GM18505 (cell line): ENCODE data around the gene NEU4.
"Not testable (repeated sequence)": the region's sequence is repeated elsewhere in the genome, so short reads cannot be mapped to it uniquely, and the experiment has no call there.

Experiments used
- ATAC-seq: cut with Tn5 transposase; IDR thresholded peaks from one replicate; pipeline ENCODE4 v1.9.1; 2021; ENCODE audit not compliant: unreplicated experiment
- POLR2A ChIP-seq: IDR thresholded peaks from 4 replicates; pipeline ENCODE4 v1.6.1; 2011; ENCODE audit warnings: borderline replicate concordance; ENCODE audit not compliant: insufficient read depth, insufficient read length; ENCODE audit errors: extremely low read depth

NEU4 gene

GRCh38 chr2:241798081-241798630 lies 10.8 kb upstream of the NEU4 start:
- no peak for TF ChIP-seq POLR2A
- ATAC-seq, result no peak

- ATAC-seq, result no peak
- TF ChIP-seq POLR2A, result no peak
Observed at GRCh38 chr2:241798631-241799521, 10.1 kb upstream of the NEU4 start.

- TF ChIP-seq POLR2A, result no peak
- no peak for ATAC-seq
Observed at GRCh38 chr2:241799522-241800197, 9.3 kb upstream of the NEU4 start.

DNA sequence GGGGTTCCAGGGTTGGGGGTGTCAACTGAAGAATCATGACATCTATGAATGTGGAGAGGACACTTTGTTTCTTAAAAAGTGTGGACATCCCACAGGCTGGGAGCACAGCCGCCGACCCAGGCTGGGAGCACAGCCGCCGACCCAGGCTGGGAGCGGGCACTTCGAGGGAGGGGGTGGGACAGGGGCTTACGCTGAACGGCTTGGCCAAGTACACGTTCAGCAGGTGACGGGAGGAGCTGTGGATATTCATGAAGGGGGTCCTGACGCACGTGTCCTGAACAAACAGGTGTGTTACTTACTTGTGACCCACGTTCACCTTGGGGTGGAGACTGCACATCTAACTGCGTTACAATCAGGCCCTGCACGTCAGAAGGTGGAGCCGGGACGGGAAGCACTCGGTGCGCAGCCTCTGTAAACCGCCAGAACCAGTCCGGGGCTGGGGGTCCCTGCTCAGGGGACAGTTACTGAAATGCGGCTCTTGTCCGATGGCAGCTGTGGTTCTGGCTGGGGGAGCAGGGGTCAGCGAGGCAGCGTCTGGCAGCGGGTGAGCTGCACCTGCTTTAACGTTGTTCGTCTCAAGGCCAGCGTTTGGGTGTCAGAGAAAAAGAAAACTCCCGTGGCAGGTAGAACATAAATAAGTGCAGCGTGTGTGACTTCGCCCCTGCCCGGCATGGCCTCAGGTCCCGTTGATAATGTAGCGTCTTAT lies 8.6 kb upstream of the NEU4 start:
- ATAC-seq, result not testable (repeated sequence)

- TF ChIP-seq POLR2A, result no peak
- ATAC-seq, result no peak
Observed at GRCh38 chr2:241801611-241802420, 7.2 kb upstream of the NEU4 start.

GRCh38 chr2:241802421-241803318 lies 6.3 kb upstream of the NEU4 start:
- no peak for ATAC-seq
- TF ChIP-seq POLR2A, result no peak

DNA sequence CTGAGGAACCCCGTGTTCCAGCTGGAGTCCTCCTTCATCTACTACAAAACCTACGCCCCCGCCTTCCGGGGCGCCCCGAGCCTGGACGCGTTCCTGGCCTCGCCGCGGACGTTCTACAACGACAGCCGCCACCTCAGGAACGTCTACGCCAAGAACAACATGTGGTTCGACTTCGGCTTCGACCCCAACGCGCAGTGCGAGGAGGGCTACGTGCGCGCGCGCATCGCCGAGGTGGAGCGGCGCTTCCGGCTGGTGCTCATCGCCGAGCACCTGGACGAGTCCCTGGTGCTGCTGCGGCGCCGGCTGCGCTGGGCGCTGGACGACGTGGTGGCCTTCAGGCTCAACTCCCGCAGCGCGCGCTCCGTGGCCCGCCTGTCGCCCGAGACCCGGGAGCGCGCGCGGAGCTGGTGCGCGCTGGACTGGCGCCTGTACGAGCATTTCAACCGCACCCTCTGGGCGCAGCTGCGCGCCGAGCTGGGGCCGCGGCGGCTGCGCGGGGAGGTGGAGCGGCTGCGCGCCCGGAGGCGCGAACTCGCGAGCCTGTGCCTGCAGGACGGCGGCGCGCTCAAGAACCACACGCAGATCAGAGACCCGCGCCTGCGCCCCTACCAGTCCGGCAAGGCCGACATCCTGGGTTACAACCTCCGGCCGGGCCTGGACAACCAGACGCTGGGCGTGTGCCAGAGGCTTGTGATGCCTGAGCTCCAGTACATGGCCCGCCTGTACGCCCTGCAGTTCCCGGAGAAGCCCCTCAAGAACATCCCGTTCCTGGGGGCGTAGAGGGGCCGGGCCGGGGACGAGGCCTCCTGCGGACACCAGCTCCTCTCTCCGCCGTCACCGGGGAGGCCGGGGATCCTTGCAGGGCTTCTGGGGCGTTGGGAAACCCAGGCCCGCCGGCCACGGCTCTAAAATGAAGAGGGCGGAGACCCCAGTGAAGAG lies 5.3 kb upstream of the NEU4 start:
- ATAC-seq, result no peak
- no peak for TF ChIP-seq POLR2A

DNA sequence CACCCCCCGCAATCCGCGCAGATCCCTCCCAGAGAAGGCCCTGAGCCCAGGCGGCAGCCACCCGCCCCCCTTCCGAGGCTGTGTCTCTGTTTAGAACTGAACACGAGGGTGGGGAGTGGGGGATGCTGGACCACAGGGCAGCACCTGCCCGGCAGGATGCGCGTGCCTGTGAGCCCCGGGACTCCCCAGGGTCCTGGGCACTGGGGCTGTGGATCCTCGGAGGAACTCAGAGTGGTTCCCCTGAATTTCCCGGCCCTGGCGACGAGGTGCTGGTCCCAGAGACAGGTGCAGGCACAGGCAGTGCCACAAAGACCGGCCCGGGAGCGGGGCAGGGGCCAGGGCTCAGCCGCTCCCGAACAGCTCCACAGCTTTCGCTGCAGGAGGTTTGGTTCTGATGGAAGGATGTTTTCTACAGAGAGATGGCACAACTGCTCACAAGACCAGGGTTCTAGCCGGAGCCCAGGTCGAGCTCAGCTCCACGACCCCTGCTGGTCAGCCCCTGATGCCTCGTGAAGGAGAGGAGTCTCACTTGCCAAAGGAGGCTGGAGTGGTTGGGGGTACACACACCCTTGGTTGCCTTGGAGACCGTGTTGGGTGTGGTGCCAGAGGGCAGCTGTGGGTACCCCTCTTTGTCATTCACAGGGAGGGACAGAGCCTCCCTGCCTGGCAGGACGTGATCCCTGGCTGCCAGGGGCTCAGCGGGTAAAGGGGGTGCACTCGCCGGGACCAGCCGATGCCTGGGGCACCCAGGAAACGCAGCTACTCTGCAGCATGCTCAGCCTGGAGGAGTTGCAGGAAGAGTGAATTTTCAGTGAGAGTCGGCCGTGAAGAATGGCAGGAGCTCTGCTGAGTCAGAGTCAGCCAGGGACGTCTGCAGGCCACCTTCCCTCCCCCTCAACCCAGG lies 4.4 kb upstream of the NEU4 start:
- ATAC-seq, result no peak
- no peak for TF ChIP-seq POLR2A

DNA sequence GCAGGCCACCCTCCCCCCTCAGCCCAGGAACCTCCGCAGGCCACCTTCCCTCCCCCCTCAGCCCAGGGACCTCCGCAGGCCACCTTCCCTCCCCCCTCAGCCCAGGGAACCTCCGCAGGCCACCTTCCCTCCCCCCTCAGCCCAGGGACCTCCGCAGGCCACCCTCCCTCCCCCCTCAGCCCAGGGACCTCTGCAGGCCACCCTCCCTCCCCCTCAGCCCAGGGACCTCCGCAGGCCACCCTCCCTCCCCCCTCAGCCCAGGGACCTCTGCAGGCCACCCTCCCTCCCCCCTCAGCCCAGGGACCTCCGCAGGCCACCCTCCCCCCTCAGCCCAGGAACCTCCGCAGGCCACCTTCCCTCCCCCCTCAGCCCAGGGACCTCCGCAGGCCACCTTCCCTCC lies 2.8 kb upstream of the NEU4 start:
- not testable (repeated sequence) for ATAC-seq

DNA sequence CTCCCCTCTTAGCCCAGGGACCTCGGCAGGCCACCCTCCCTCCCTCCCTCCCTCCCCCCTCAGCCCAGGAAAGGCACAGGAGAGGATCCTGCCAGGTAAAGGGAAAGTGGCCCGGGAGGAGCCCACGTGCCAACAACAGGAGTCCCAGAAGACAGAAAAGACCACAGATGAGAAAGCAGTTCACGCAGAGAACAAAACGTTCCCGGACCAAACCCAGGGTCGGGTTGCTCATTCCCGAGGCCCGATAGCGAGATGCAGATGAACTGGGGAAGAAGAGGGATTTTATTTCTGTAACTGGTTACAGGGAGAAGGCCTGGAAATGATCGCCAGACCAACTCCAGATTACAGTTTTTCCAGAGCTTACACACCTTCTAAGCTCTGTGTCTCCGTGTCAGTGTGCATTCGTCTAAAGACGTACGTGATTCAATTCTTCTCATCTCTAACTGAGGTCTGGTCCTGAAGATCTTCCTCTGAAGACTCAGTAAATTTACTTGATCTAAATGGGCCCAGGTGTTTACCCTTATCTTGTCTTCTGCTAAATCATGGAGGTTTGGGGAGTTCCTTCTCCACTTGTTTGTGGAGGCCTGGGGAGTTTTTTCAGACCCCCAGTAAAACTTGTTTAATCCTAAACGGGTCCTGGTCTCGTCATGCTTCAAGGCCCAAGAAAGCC lies 807 bp upstream of the NEU4 start:
- no peak for TF ChIP-seq POLR2A
- ATAC-seq, result no peak
